ENCODE data around the gene PPP3R1.
A peak's percentile ranks its signal among the peaks of the same experiment; 100 is the strongest.

PPP3R1 gene

GRCh38 chr2:68135448-68136320 lies 116.6 kb downstream of the PPP3R1 start:
- no peak for DNase-seq

GRCh38 chr2:68134554-68134953 lies 117.8 kb downstream of the PPP3R1 start:
- DNase-seq = peak; percentile 19 to 45

DNA sequence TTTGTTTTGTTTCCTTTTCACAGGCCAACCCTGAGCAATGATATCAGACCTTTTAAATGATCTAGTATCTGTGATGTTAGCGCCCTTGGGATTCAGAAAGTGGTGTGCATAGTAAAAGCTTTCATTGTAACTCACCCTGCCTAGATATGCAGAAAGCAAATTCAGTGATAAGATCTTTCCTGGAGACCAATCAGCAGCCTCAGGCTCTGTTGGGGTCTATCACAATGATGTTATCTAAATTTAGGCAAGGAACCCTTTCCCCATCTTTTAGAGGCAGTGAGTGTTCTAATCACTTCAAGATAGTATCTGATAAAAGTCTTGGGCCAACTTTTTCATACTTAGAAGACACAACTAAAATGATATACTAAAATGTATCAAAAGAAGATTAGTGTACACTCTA lies 118.2 kb downstream of the PPP3R1 start:
- DNase-seq = peak; percentile 2 to 21
